Nephron (organoid): ENCODE measurements around the gene GCNT1.
A peak's percentile ranks its signal among the peaks of the same experiment; 100 is the strongest.
"Not testable (repeated sequence)": the region's sequence is repeated elsewhere in the genome, so short reads cannot be mapped to it uniquely, and the experiment has no call there.

Experiments used
- H3K27ac Mint-ChIP-seq, 3 experiments: 2 replicates each; pipeline ENCODE4 v1.8.0; 2020; ENCODE audit warnings: mixed read lengths in 3 of 3, mild to moderate bottlenecking in 2 of 3, moderate library complexity in 1 of 3
- H3K27me3 Mint-ChIP-seq: 2 replicates; pipeline ENCODE4 v1.8.0; 2021; ENCODE audit warnings: low read depth, mild to moderate bottlenecking, moderate library complexity, mixed read lengths
- H3K36me3 Mint-ChIP-seq: 2 replicates; pipeline ENCODE4 v1.8.0; 2020; ENCODE audit warnings: low read depth, mixed read lengths
- H3K4me1 Mint-ChIP-seq: 2 replicates; pipeline ENCODE4 v1.8.0; 2020; ENCODE audit warnings: mixed read lengths
- H3K4me3 Mint-ChIP-seq, 3 experiments: 2 replicates each; pipeline ENCODE4 v1.8.0; 2020; ENCODE audit warnings: mild to moderate bottlenecking in 3 of 3, mixed read lengths in 3 of 3, moderate library complexity in 2 of 3
- H3K9me3 Mint-ChIP-seq: 2 replicates; pipeline ENCODE4 v1.8.0; 2020; ENCODE audit warnings: mixed read lengths
- CTCF ChIP-seq, 3 experiments: fragments of 200-600 bp; sonication (generic); IDR thresholded peaks; one replicate each; pipeline ENCODE4 v1.5.0; 2021; ENCODE audit warnings: antibody characterized with exemption in 3 of 3; ENCODE audit not compliant: unreplicated experiment in 3 of 3

Gene GCNT1

GRCh38 chr9:76512826-76513225 is 53.8 kb downstream of the GCNT1 start:
- Mint-ChIP-seq H3K9me3 (peaks cover 10% of the 10 kb centered on the region), H3K36me3 (no peaks in the 10 kb centered on the region), H3K27ac (no peak overlapping the region), H3K27me3 (no peaks in the 10 kb centered on the region), H3K4me3 (no peak overlapping the region), H3K4me1 (no peaks in the 10 kb centered on the region)
- no peak for TF ChIP-seq CTCF (IDR thresholded peaks at IDR 0.05; ENCODE audit: unreplicated experiment in 3 of 3)

GRCh38 chr9:76516350-76516749 is 57.4 kb downstream of the GCNT1 start:
- Mint-ChIP-seq H3K4me3 (no peak overlapping the region), H3K4me1 (peaks cover 4% of the 10 kb centered on the region), H3K27me3 (peaks cover 9% of the 10 kb centered on the region), H3K9me3 (peaks cover 10% of the 10 kb centered on the region), H3K36me3 (no peaks in the 10 kb centered on the region), H3K27ac (no peak overlapping the region)
- TF ChIP-seq CTCF (IDR thresholded peaks at IDR 0.05; ENCODE audit: unreplicated experiment in 3 of 3) = no peak

- H3K36me3 Mint-ChIP-seq = no peaks in the 10 kb centered on the region
- no peak for TF ChIP-seq CTCF (IDR thresholded peaks at IDR 0.05; ENCODE audit: unreplicated experiment in 3 of 3)
- peaks cover 8% of the 10 kb centered on the region for H3K9me3 Mint-ChIP-seq
- no peak overlapping the region for H3K4me3 Mint-ChIP-seq
- no peak overlapping the region for H3K27ac Mint-ChIP-seq
- H3K4me1 Mint-ChIP-seq = peaks cover 4% of the 10 kb centered on the region
- peaks cover 9% of the 10 kb centered on the region for H3K27me3 Mint-ChIP-seq
Observed at GRCh38 chr9:76516871-76517270, 57.9 kb downstream of the GCNT1 start.

GRCh38 chr9:76519075-76519835 is 60.3 kb downstream of the GCNT1 start:
- peak overlapping the region in 1 of 3 experiments; percentile 76 for H3K27ac Mint-ChIP-seq
- H3K36me3 Mint-ChIP-seq = no peaks in the 10 kb centered on the region
- TF ChIP-seq CTCF (IDR thresholded peaks at IDR 0.05; ENCODE audit: unreplicated experiment in 3 of 3) = no peak
- no peak overlapping the region for H3K4me3 Mint-ChIP-seq
- peaks cover 3% of the 10 kb centered on the region for H3K9me3 Mint-ChIP-seq
- H3K4me1 Mint-ChIP-seq = peaks cover 4% of the 10 kb centered on the region
- peaks cover 9% of the 10 kb centered on the region for H3K27me3 Mint-ChIP-seq

GRCh38 chr9:76521244-76521681 is 62.3 kb downstream of the GCNT1 start:
- Mint-ChIP-seq H3K27ac (peak overlapping the region in 1 of 3 experiments; percentile 80), H3K4me1 (peaks cover 4% of the 10 kb centered on the region), H3K9me3 (no peaks in the 10 kb centered on the region), H3K27me3 (peaks cover 9% of the 10 kb centered on the region), H3K36me3 (no peaks in the 10 kb centered on the region), H3K4me3 (no peak overlapping the region)
- TF ChIP-seq CTCF (IDR thresholded peaks at IDR 0.05; ENCODE audit: unreplicated experiment in 3 of 3) = no peak

GRCh38 chr9:76521906-76522305 is 62.9 kb downstream of the GCNT1 start:
- H3K36me3 Mint-ChIP-seq = no peaks in the 10 kb centered on the region
- TF ChIP-seq CTCF (IDR thresholded peaks at IDR 0.05; ENCODE audit: unreplicated experiment in 3 of 3) = no peak
- H3K27me3 Mint-ChIP-seq = peaks cover 9% of the 10 kb centered on the region
- H3K4me1 Mint-ChIP-seq = peaks cover 4% of the 10 kb centered on the region
- H3K27ac Mint-ChIP-seq = peak overlapping the region in 2 of 3 experiments; percentile 23 to 80
- no peaks in the 10 kb centered on the region for H3K9me3 Mint-ChIP-seq
- H3K4me3 Mint-ChIP-seq = no peak overlapping the region

GRCh38 chr9:76523617-76524200 is 64.7 kb downstream of the GCNT1 start:
- H3K27me3 Mint-ChIP-seq = peaks cover 12% of the 10 kb centered on the region
- not testable (repeated sequence) for H3K4me1 Mint-ChIP-seq, H3K27ac Mint-ChIP-seq, H3K9me3 Mint-ChIP-seq, H3K36me3 Mint-ChIP-seq, H3K4me3 Mint-ChIP-seq
